ENCODE measurements around the gene TRAPPC1. TPM values are rescaled to one million over a fixed set of nuclear protein-coding genes. Genes with fewer than 3 reads are reported as not detected.

TRAPPC1 gene
- total RNA-seq, 1 experiment from 2014 or later = 87.8 TPM

DNA sequence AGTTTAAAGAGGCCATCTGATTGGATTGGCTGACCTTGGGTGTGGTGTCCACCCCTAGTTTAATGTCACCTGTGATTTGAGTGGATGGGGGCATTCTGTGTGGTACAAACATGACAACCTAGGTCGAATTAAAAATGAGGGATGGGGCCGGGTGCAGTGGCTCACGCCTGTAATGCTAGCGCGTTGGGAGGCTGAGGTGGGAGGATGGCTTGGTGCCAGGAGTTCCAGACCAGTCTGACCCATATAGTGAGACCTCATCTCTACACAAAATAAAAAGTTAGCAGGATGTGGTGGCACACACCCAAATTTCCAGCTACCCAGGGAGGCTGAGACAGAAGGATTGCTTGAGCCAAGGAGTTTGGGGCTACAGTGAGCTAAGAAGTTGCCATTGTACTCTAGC is 14.7 kb upstream of the TRAPPC1 start:
- BruUV-seq (replicated peaks) = no TSS peak
- Mint-ChIP-seq H3K27ac (ENCODE audit: unreplicated experiment) (no peak overlapping the region), H3K36me3 (ENCODE audit: insufficient read depth, unreplicated experiment) (peaks cover 25% of the 10 kb centered on the region), H3K4me1 (ENCODE audit: low read depth, unreplicated experiment) (no peaks in the 10 kb centered on the region), H3K9me3 (ENCODE audit: low read depth, unreplicated experiment) (no peaks in the 10 kb centered on the region), H3K4me3 (ENCODE audit: low read depth, unreplicated experiment) (no peak overlapping the region), H3K27me3 (ENCODE audit: unreplicated experiment) (no peaks in the 10 kb centered on the region)
- no peak for DNase-seq
- intact Hi-C loops (cut with micrococcal nuclease; ENCODE audit: unreplicated experiment) = no loop called here
- CTCF ChIA-PET = interaction anchor here (0.7 kb wide), 2 partner anchors 25 to 44 kb away, joined by 4 read pairs; no protein-coding TSS in a partner anchor
- TF ChIP-seq CTCF (IDR thresholded peaks at IDR 0.05; ENCODE audit: unreplicated experiment) = no peak

DNA sequence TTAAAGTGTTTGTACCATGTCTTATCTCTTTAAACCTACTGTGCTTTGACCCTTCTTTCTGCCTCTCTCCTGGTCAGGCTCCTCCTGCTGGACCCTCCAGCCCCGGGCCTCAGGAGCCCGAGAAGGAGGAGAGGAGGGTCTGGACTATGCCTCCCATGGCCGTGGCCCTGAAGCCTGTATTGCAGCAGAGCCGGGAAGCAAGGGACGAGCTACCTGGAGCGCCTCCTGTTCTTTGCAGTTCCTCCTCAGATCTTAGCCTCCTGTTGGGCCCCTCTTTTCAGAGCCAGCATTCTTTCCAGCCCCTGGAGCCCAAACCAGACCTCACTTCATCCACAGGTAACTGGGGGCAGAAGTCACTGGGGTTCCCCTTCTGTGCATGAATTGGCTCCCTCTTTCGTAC is 13.9 kb upstream of the TRAPPC1 start:
- Mint-ChIP-seq H3K27me3 (ENCODE audit: unreplicated experiment) (no peaks in the 10 kb centered on the region), H3K4me1 (ENCODE audit: low read depth, unreplicated experiment) (no peaks in the 10 kb centered on the region), H3K36me3 (ENCODE audit: insufficient read depth, unreplicated experiment) (peaks cover 25% of the 10 kb centered on the region), H3K27ac (ENCODE audit: unreplicated experiment) (no peak overlapping the region), H3K9me3 (ENCODE audit: low read depth, unreplicated experiment) (no peaks in the 10 kb centered on the region), H3K4me3 (ENCODE audit: low read depth, unreplicated experiment) (no peak overlapping the region)
- DNase-seq = no peak
- no peak for TF ChIP-seq CTCF (IDR thresholded peaks at IDR 0.05; ENCODE audit: unreplicated experiment)
- no TSS peak for BruUV-seq (replicated peaks)
- intact Hi-C loops (cut with micrococcal nuclease; ENCODE audit: unreplicated experiment) = no loop called here
- CTCF ChIA-PET = no interaction called here

- CTCF ChIA-PET = interaction anchor here (0.6 kb wide), 1 partner anchor 89 kb away, joined by 6 read pairs; no protein-coding TSS in a partner anchor
- intact Hi-C loops (cut with micrococcal nuclease; ENCODE audit: unreplicated experiment) = no loop called here
- Mint-ChIP-seq H3K4me3 (ENCODE audit: low read depth, unreplicated experiment) (no peak overlapping the region), H3K4me1 (ENCODE audit: low read depth, unreplicated experiment) (no peaks in the 10 kb centered on the region), H3K9me3 (ENCODE audit: low read depth, unreplicated experiment) (no peaks in the 10 kb centered on the region), H3K27me3 (ENCODE audit: unreplicated experiment) (no peaks in the 10 kb centered on the region), H3K36me3 (ENCODE audit: insufficient read depth, unreplicated experiment) (peaks cover 25% of the 10 kb centered on the region), H3K27ac (ENCODE audit: unreplicated experiment) (no peak overlapping the region)
- TF ChIP-seq CTCF (IDR thresholded peaks at IDR 0.05; ENCODE audit: unreplicated experiment) = no peak
- no TSS peak for BruUV-seq (replicated peaks)
- DNase-seq = no peak
These were observed 12.6 kb upstream of the TRAPPC1 start for GRCh38 chr17:7944326-7944725.

DNA sequence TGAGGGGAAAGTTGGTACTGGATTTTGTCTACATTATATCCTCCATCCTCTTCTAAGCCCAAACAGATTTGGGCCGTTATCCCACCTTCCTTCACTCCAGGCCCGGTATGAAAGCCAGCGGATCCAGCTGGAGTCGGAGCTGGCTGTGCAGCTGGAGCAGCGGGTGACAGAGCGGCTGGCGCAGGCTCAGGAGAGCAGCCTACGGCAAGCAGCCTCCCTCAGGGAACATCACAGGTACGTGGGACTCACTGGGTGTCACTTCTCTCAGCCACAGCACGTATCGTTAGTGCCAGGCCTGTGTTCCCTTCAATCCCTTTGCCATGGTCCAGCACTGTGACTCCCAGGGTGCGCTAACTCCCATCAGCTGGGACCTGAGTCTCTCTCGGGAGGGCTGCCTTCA is 11.5 kb upstream of the TRAPPC1 start:
- CTCF ChIA-PET = no interaction called here
- Mint-ChIP-seq H3K27ac (ENCODE audit: unreplicated experiment) (no peak overlapping the region), H3K36me3 (ENCODE audit: insufficient read depth, unreplicated experiment) (peaks cover 23% of the 10 kb centered on the region), H3K27me3 (ENCODE audit: unreplicated experiment) (no peaks in the 10 kb centered on the region), H3K4me3 (ENCODE audit: low read depth, unreplicated experiment) (no peak overlapping the region), H3K9me3 (ENCODE audit: low read depth, unreplicated experiment) (no peaks in the 10 kb centered on the region), H3K4me1 (ENCODE audit: low read depth, unreplicated experiment) (no peaks in the 10 kb centered on the region)
- no TSS peak for BruUV-seq (replicated peaks)
- TF ChIP-seq CTCF (IDR thresholded peaks at IDR 0.05; ENCODE audit: unreplicated experiment) = no peak
- no peak for DNase-seq
- intact Hi-C loops (cut with micrococcal nuclease; ENCODE audit: unreplicated experiment) = no loop called here
